ENCODE data around the gene TLDC2.

GRCh38 chr20:36854348-36855240, 21.3 kb upstream of the TLDC2 start:
- TF ChIP-seq EZH2 (IDR thresholded peaks at IDR 0.05; ENCODE audit: insufficient read depth, poor library complexity, severe bottlenecking), result no peak
- no peak for TF ChIP-seq EZH2phosphoT487 (IDR thresholded peaks at IDR 0.05; ENCODE audit: insufficient read depth, low read depth)

Measured in GM23248 (cell line).